ENCODE measurements around the gene NEK5.

DNA sequence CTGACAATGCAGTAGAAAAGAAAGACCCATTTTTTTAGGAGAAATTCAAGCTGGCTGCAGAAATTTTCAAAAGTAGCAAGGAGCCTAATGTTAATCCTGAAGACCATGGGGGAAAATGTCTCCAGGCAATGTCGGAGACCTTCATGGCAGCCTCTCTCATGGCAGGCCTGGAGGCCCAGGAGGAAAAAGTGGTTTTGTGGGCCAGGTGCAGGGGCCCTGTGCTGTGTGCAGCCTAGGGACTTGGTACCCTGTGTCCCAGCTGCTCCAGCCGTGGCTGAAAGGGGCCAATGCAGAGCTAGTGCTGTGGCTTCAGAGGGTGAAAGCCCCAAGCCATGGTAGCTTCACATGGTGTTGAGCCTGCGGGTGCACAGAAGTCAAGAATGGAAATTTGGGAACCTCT, 112.6 kb downstream of the NEK5 start:
- no peak for TF ChIP-seq EZH2 (IDR thresholded peaks at IDR 0.05; ENCODE audit: borderline replicate concordance, low read depth, low read length, severe bottlenecking)
- TF ChIP-seq, protein P1, sequence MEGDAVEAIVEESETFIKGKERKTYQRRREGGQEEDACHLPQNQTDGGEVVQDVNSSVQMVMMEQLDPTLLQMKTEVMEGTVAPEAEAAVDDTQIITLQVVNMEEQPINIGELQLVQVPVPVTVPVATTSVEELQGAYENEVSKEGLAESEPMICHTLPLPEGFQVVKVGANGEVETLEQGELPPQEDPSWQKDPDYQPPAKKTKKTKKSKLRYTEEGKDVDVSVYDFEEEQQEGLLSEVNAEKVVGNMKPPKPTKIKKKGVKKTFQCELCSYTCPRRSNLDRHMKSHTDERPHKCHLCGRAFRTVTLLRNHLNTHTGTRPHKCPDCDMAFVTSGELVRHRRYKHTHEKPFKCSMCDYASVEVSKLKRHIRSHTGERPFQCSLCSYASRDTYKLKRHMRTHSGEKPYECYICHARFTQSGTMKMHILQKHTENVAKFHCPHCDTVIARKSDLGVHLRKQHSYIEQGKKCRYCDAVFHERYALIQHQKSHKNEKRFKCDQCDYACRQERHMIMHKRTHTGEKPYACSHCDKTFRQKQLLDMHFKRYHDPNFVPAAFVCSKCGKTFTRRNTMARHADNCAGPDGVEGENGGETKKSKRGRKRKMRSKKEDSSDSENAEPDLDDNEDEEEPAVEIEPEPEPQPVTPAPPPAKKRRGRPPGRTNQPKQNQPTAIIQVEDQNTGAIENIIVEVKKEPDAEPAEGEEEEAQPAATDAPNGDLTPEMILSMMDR (IDR thresholded peaks at IDR 0.05; ENCODE audit: borderline replicate concordance, extremely low read depth, low read length, poor library complexity, severe bottlenecking): no peak
